GM06990 (cell line): ENCODE data around the gene HNMT.

Experiments used
- DNase-seq: peaks from one replicate; pipeline ENCODE4 v3.0.0-alpha.2; 2011; ENCODE audit not compliant: insufficient read length; ENCODE audit errors: extremely low read depth
- H3K27me3 ChIP-seq: replicated peaks from 2 replicates; pipeline ENCODE4 v1.6.0; 2011; ENCODE audit warnings: low read length; ENCODE audit not compliant: control insufficient read depth, insufficient read depth
- H3K36me3 ChIP-seq: 2 replicates; pipeline ENCODE4 v1.5.1; 2011; ENCODE audit warnings: low read length; ENCODE audit not compliant: control insufficient read depth, insufficient read depth
- H3K4me3 ChIP-seq: replicated peaks from 2 replicates; pipeline ENCODE4 v1.5.1; 2011; ENCODE audit warnings: low read depth, mild to moderate bottlenecking, control low read depth, low read length
- CTCF ChIP-seq: IDR thresholded peaks from 2 replicates; pipeline ENCODE4 v1.5.1; 2011; ENCODE audit warnings: low read length, control low read depth, mild to moderate bottlenecking, inconsistent platforms; ENCODE audit not compliant: insufficient read depth, poor library complexity, severe bottlenecking

The HNMT gene

DNA sequence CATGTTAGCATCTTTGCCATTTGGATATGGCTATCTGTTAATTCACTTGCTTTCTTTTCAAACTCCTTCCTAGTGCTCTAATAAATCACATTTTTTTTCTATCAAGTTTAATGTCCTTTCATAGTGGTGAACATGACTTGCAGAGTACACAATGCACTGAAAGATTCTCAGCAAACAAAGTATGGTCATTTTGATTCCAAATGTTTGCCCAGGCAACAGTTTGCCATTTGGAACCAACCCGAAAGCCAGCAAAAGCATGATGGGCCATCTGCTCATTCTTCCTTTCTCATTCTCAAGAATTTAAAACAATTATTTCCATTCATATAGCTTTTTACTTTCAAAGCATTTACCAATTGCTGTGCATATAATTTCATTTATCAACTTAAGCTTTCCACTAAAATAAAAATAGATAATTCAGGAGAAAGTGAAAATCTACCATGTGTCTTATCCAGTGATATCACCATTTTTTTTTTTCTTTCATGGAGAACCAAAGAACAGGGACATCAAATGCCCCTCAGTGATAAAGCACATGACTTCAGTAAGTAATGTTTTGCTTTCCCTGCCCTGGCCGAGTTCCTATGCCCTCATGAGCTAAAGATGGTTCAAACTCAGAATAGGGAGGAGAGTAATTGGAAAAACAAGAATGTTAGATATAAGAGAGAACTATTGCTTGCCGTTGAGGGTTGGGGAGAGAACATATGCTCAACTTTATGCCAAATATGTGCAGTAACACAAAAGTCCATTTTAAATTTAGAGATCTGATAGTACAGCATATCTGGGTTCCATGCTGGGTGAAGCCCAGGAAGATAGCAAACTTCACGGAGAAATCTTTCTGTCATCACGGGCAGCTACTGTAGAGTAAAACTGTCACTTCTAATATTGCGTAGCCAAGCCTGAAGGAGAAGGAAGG lies 62.1 kb downstream of the HNMT start:
- TF ChIP-seq CTCF, result no peak
- DNase-seq, result no peak
- Histone ChIP-seq H3K4me3 (no peak overlapping the region), H3K36me3 (no peaks in the 10 kb centered on the region), H3K27me3 (no peaks in the 10 kb centered on the region)

GRCh38 chr2:138028538-138028937 lies 64.3 kb downstream of the HNMT start:
- no peak for TF ChIP-seq CTCF
- DNase-seq, result peak; percentile 34
- Histone ChIP-seq H3K27me3 (no peaks in the 10 kb centered on the region), H3K4me3 (no peak overlapping the region), H3K36me3 (no peaks in the 10 kb centered on the region)

DNA sequence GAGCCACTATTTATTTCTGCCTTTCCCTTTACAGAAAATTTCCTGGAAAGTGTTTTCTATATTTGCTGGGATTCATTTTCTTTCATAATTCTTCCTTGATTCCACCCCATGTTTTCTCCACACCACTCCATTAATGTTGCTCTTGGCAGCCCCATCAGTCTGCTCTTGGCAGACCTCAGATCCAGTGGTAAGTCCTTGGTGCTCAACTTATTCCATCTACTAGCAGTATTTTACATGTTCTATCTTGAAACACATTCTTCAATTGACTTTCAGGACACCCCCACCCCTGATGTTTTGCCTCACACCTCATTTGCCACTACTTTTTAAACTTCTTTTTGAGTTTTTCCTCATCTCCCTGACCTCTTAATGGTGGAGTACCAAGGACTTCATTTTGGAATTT lies 65.0 kb downstream of the HNMT start:
- H3K27me3 ChIP-seq, result no peaks in the 10 kb centered on the region
- no peak for DNase-seq
- no peak overlapping the region for H3K4me3 ChIP-seq
- no peak for TF ChIP-seq CTCF
- no peaks in the 10 kb centered on the region for H3K36me3 ChIP-seq

DNA sequence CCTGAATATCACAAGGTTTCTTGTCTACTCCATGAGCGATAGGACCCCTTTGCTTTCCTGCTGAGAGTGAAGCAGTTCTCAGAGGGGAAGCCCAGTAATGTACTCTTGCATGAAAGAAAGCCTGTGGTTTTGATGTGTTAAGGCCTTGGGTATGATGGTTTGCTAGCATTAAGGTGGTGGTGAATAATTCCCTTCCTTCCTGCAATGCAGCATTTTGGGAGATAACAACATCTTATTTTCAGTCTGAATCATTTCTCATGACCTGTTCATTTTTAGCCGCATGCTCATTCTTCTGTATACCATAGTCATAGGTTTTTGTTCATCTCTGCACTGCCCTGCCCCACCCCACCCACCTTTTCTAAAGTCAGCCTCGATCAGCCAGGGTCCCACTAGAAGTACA lies 66.2 kb downstream of the HNMT start:
- Histone ChIP-seq H3K27me3 (no peaks in the 10 kb centered on the region), H3K36me3 (no peaks in the 10 kb centered on the region), H3K4me3 (no peak overlapping the region)
- DNase-seq, result peak; percentile 38
- TF ChIP-seq CTCF, result no peak

GRCh38 chr2:138032334-138032733 lies 68.1 kb downstream of the HNMT start:
- Histone ChIP-seq H3K27me3 (no peaks in the 10 kb centered on the region), H3K36me3 (no peaks in the 10 kb centered on the region), H3K4me3 (no peak overlapping the region)
- no peak for DNase-seq
- TF ChIP-seq CTCF, result no peak
